Activated CD4-positive, alpha-beta T cell treated with anti-CD3 and anti-CD28 coated beads, Interleukin-10, Interleukin-2, amounts not matched to agents 100 ng/mL and 50 ng/mL, durations not matched to agents 16 hours and 8 hours (primary cell): ENCODE measurements around the gene SYMPK.
A peak's percentile ranks its signal among the peaks of the same experiment; 100 is the strongest.
"Not testable (repeated sequence)": the region's sequence is repeated elsewhere in the genome, so short reads cannot be mapped to it uniquely, and the experiment has no call there.

Experiments used
- DNase-seq: peaks from one replicate; pipeline ENCODE4 v3.0.0-alpha.2; 2020

Gene SYMPK

GRCh38 chr19:45885556-45886426 lies 22.8 kb upstream of the SYMPK start, which contains the start of gene IRF2BP1:
IRF2BP1 (minus strand) TSS chr19:45886141; CDS start chr19:45885774, 367 bp downstream.
- peak; percentile 93 for DNase-seq

GRCh38 chr19:45884682-45885555 lies 22.0 kb upstream of the SYMPK start:
- DNase-seq = peak; percentile 28

GRCh38 chr19:45883881-45884681 lies 21.1 kb upstream of the SYMPK start:
- no peak for DNase-seq

GRCh38 chr19:45883586-45883880 lies 20.6 kb upstream of the SYMPK start:
- DNase-seq = no peak

GRCh38 chr19:45882652-45883585 lies 20.0 kb upstream of the SYMPK start:
- peak; percentile 88 for DNase-seq

- DNase-seq = no peak
Measured at GRCh38 chr19:45881909-45882528, 19.1 kb upstream of the SYMPK start.

- DNase-seq = peak; percentile 46
Measured at GRCh38 chr19:45881082-45881908, 18.3 kb upstream of the SYMPK start.

GRCh38 chr19:45879971-45880370 lies 17.0 kb upstream of the SYMPK start:
- no peak for DNase-seq

GRCh38 chr19:45879055-45879454 lies 16.1 kb upstream of the SYMPK start:
- DNase-seq = no peak

- DNase-seq = peak; percentile 35
Measured at GRCh38 chr19:45878043-45878794, 15.3 kb upstream of the SYMPK start.

GRCh38 chr19:45876411-45877197 lies 13.7 kb upstream of the SYMPK start:
- DNase-seq = peak; percentile 40

- peak; percentile 50 for DNase-seq
Measured at GRCh38 chr19:45876161-45876410, 13.1 kb upstream of the SYMPK start.

GRCh38 chr19:45874620-45874966 lies 11.6 kb upstream of the SYMPK start:
- DNase-seq = no peak

- DNase-seq = no peak
Measured at GRCh38 chr19:45873219-45873772, 10.3 kb upstream of the SYMPK start.

- no peak for DNase-seq
Measured at GRCh38 chr19:45872095-45872919, 9.4 kb upstream of the SYMPK start.

- no peak for DNase-seq
Measured at GRCh38 chr19:45870798-45871197, 7.9 kb upstream of the SYMPK start.

GRCh38 chr19:45867241-45867640 lies 4.3 kb upstream of the SYMPK start:
- DNase-seq = not testable (repeated sequence)
